ENCODE measurements around the gene PTPRN2.

Gene PTPRN2

GRCh38 chr7:158492367-158492764 lies 95.3 kb downstream of the PTPRN2 start:
- no peak for TF ChIP-seq CTCF (IDR thresholded peaks at IDR 0.05; ENCODE audit: low read depth, low read length, missing control alignments)
- no peak for DNase-seq (ENCODE audit: low read depth)
- no peak overlapping the region for H3K4me3 ChIP-seq (ENCODE audit: low read depth, low read length)

GRCh38 chr7:158491094-158491493 lies 96.5 kb downstream of the PTPRN2 start:
- no peak for DNase-seq (ENCODE audit: low read depth)
- no peak overlapping the region for H3K4me3 ChIP-seq (ENCODE audit: low read depth, low read length)
- TF ChIP-seq CTCF (IDR thresholded peaks at IDR 0.05; ENCODE audit: low read depth, low read length, missing control alignments): no peak

GRCh38 chr7:158490171-158490782 lies 97.3 kb downstream of the PTPRN2 start:
- no peak overlapping the region for H3K4me3 ChIP-seq (ENCODE audit: low read depth, low read length)
- TF ChIP-seq CTCF (IDR thresholded peaks at IDR 0.05; ENCODE audit: low read depth, low read length, missing control alignments): no peak
- no peak for DNase-seq (ENCODE audit: low read depth)

GRCh38 chr7:158489462-158490155 lies 98.0 kb downstream of the PTPRN2 start:
- H3K4me3 ChIP-seq (ENCODE audit: low read depth, low read length): no peak overlapping the region
- no peak for TF ChIP-seq CTCF (IDR thresholded peaks at IDR 0.05; ENCODE audit: low read depth, low read length, missing control alignments)
- DNase-seq (ENCODE audit: low read depth): no peak

- DNase-seq (ENCODE audit: low read depth): no peak
- no peak overlapping the region for H3K4me3 ChIP-seq (ENCODE audit: low read depth, low read length)
- TF ChIP-seq CTCF (IDR thresholded peaks at IDR 0.05; ENCODE audit: low read depth, low read length, missing control alignments): no peak
Observed at GRCh38 chr7:158488181-158488971, 99.2 kb downstream of the PTPRN2 start.

- no peak for DNase-seq (ENCODE audit: low read depth)
- no peak overlapping the region for H3K4me3 ChIP-seq (ENCODE audit: low read depth, low read length)
- TF ChIP-seq CTCF (IDR thresholded peaks at IDR 0.05; ENCODE audit: low read depth, low read length, missing control alignments): no peak
Observed at GRCh38 chr7:158487631-158488151, 99.9 kb downstream of the PTPRN2 start.
